G401.6 (cell line): ENCODE results near the gene GAMT.
A peak's percentile ranks its signal among the peaks of the same experiment; 100 is the strongest.
"Not testable (repeated sequence)": the region's sequence is repeated elsewhere in the genome, so short reads cannot be mapped to it uniquely, and the experiment has no call there.

ENCODE experiments used
- FAIRE-seq: peaks from 2 replicates; lab custom pipeline; 2012; peaks lifted over from hg19 to GRCh38; lab: Jason Lieb, UNC

Gene GAMT

DNA sequence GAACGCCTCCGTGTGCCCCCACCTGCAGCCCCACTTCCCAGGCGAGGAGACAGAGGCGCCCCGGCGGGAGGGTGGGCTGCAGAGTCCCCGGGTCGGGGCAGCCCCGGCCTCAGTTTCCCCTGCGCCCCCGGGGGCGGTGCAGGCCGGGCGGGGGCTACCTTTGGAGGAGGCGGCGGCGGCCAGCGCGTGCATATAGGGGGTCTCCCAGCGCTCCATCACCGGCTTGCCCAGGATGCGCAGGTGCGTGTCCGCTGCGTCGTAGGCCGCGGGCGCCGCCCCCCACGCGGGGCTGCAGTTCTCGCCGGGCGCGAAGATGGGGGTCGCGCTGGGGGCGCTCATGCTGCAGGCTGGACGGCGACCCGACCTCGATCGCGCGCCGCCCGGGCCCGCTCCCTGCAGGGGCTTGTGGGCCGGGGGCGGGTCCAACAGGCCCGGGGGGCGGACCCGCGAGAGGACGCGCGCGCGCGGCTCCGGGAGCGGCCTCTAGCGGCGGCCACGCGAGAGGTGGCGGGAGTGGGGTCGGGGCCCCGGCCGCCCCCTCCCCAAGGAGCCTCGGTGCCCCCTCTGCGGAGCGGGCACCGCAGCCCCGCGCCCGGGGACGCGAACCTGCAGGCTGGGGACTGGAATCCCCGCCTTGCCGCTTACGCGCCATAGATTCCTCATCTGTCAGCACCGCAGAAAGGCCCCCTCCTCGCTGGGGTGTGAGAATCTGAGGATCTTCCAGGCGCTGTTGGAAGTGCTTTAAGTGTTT lies at the start of gene GAMT:
GAMT (minus strand) TSS at position 405 of the 751 bp plus-strand sequence; CDS start at position 339, 66 bp downstream.
- no peak for FAIRE-seq

DNA sequence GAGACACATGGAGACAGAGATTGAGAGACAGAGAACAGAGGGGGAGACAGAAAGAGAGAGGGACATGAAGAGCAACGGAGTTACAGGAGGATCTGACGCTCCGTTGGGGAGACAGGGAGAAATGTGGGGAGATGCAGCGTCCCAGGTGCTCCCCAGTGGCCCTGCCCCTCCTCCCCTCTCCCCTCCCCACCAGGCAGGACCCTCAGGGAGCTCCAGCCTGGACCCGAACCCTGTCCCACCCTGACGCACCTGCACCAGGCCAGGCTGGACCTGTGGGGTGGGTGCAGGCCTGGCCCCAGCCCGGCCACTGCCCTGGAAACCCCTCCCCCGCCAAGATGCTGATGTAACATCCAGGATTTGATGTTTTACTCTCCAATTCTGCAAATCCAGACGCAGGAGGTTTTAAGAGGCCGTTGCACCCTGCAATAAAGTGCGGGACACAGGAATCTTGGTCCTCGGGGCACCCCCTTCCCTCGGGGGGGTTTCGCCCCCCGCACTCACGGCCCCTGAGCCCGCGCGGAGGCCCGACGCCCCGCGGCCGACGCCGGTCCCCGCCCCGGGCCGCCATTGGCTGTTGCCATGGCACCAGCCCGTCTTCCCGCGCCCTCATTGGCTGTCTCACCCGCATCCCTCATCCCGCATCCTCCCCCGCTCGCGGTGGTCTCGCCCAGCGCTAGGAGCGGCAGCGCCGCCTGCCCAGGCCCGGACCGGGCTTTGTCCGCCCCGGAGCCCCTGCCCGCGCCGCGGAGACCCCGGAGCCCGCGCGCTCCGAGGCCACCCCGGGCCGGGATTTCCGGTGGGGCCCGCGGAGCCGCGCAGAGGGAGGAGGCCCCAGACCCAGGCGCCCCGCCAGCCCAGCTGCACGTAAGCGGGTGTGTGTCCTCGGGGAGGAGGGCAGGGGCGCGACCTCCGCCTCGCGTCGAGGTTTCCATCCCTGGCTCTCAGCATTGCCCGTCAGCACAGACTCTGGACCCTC lies 48.4 kb upstream of the GAMT start, which contains the start of gene APC2:
APC2 (plus strand) TSS at position 655 of the 976 bp plus-strand sequence. CDS start 2,881 bp downstream, outside the sequence.
- no peak for FAIRE-seq

DNA sequence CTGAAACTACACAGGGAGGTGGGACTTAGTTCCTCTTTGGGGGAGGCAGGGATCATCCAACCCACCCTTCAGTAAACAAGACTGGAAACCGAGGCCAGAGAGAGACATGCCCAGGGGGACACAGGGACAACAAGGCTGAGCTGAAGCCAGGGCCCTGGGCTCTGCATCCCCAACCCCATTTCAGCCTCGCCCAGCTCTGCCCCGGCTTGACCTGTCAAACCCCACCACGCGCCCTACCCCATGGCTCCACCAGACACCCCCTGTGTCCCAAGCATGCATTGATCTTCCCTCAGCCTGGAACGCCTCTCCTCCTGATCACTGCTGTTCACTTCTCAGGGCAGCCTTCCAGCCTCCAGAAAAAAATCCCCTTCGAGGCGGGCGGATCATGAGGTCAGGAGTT lies 46.6 kb upstream of the GAMT start:
- FAIRE-seq = no peak

DNA sequence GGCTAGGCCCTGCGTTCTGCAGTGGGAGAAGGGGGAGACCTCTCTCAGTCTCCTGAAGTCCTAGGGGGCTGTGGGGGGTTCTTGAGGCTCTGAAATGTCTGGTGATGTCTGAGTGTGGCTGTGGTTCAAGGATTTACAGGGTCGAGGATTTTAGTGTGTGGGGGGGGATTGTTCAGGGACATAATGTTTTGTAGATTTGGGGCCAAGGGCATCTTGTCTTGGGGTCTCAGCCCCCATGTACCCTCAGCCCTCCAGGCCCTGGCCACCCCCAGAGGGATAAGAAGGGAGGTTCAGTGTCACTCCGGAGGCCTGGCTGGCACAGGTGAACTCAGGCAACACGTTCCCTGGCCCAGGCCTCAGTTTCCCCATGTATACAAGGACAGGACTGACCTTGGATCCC lies 46.2 kb upstream of the GAMT start:
- FAIRE-seq = no peak

DNA sequence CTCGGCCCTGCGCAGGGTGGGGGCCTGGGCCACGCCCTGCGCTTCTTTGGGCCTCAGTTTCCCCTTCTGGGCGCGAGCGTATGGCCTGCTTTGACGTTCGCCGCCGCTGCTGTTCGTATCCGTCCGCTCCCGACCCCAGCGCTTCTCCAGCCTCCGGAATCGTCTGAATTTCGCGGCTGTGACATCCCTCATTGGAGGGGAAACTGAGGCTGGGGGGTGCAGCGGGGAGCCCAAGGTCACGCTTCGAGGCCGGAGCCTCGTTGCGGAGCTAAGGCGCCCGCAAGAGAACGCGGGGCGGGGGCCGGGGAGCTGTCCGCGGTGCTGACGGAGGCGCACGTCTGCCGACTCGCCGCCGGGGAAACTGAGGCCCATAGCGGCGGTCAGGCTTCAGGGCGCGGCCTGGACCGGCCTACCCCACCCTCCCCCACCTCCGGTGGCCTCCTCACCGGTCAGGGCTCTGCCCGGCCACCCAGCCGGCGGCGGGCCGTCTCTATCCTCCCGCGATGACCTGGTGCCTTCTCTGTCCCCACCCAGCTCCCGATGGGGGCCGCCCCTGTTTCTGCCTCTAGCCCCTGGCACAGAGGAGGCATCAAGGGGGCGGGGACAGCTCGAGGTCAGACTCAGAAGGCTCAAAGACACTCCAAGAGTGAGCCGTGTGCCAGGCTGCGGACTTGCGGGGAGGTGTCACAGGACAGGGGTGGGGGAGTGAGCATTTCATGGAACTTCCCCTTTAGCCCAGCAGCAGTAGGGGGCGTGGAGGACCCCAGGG lies 45.6 kb upstream of the GAMT start:
- FAIRE-seq = no peak

DNA sequence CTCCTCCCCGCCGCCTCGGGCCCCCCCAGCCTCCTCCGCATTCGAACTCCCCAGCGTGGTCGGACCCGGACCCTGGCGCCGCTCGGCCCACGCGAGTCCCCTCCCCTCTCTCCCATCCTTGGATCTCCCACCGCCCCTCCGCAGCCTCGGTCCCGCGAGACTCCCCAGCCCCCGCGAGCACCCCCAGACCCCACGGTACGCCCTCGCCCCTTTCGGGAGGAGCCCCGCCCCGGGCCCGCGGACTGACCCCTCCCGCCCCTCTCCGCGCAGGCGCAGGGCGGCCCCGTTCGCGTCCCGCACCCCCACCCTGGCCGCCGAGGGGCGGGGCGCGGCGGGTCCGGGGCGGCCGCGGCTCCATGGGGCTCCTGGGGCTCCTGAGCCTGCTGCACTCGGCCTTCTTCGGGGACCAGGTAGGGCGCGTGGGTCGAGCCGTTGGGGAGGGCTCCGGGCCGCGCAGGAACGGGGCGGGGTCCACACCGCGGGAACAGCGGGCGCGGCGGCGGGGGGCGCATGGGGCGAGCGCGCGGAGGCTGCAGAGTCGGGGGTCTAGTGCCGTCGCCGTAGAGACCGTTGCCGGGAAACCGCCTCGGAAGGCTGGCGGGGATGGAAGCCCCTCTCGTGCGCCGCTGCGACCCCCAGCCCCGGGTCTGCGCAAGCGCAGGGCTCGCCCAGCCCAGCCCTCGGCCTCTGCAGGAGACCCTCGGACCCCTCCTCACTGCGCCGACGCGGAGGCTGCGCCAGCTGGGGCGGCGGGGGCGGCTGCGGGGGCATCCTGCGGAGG lies 44.8 kb upstream of the GAMT start:
- FAIRE-seq = no peak

DNA sequence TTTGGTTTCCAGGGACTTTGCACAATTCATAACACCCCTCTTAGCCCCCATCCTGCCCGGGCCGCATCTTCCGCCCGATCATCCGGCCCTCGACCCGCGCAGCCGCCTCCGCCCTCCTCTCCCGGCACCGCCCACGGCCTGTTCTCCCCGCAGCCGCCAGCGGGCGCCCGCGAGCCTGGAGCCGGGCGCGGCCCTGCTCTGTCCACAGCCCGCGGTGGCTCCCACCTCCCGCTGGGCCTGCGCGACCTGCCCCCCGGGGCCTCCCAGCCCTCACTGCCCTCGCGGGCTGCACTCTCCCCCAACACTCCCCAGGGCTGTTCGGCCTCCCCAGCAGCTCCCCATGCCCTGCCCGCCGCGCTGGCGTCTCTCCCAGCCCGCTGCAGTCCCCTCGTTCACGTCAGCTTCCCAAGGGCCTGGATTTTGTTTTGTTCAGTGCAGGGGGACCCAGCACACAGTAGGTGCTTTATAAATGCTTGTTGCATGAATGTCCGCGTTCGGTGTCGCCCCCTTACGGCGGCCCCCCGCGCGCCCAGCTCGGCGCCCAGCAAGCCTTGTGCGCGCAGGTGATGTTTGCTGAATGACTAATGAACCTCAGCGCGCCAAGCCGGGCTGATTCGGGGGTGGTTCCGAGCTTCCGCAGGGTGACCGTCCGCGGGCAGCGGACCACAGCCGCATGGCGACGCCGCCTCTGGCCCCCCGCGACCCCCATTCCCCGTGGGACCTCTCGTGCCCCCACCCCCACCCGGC lies 44.0 kb upstream of the GAMT start:
- no peak for FAIRE-seq

DNA sequence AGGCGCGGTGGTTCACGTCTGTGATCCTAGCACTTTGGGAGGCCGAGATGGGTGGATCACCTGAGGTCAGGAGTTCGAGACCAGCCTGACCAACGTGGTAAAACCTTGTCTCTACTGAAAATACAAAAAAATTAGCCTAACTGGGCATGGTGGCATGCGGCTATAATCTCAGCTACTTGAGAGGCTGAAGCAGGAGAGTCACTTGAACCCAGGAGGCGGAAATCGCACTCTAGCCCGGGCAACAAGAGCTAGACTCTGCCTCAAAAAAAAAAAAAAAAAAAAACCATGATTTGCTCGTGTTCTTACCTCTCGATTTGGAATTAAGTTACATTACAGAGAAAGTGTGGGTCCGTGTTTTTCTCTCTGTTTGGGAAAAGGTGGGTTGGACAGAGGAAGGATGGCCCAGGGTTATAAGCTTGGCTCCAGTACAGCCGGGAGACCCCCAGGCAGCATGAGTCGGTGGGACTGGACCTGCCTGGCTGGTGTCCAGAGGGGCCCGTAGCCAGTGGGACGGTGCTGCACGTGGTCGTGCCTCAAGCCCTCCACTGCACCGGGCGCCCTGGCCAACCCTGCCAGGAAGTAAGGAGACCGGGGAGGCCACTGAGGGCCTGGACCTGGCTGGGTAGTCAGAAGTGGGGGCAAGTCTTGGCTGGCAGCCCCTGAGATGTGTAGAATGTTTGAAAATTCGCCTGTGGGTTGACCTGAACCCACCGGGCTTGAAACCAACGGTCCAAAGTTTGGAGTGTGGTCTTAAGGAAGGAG lies 40.5 kb upstream of the GAMT start:
- no peak for FAIRE-seq

DNA sequence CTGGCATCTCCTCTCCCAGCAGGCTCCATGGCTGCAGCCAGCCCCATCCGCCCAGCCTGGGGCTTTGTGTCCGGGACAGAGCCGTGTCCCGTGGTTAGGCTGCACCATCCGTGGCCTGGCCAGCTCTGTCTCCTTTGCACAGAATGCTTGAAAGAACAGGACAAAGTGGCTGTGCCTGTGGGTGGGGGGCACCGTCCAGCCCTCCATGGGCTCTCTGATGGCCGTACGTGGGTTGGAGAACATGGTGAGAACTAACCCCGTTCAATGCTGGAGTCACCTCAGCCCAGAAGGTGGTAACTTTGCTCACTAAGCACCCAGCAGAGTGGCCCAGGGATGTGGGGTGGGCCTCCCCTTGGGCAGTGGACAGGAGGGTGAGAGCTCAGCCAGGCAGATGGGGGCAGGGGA lies 39.7 kb upstream of the GAMT start:
- FAIRE-seq = no peak

DNA sequence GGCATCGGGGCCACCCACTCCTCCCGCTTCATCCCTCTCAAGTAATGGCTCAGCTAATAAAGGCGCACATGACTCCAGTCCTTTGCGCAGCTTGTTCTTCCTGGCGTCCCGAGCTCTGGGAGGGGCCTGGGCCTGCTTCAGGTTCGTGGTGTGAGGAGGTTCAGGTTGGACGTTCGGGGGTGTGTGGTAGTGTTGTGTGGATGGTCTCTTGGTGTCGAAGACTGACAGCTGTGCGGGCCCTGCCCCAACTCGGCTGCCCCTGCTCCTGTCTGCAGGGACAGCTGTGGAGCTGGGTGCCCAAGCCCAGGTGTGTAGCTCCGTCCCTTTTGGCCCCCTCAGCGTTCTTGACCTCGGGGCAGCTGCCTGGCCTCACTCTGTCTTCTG lies 39.1 kb upstream of the GAMT start:
- no peak for FAIRE-seq

DNA sequence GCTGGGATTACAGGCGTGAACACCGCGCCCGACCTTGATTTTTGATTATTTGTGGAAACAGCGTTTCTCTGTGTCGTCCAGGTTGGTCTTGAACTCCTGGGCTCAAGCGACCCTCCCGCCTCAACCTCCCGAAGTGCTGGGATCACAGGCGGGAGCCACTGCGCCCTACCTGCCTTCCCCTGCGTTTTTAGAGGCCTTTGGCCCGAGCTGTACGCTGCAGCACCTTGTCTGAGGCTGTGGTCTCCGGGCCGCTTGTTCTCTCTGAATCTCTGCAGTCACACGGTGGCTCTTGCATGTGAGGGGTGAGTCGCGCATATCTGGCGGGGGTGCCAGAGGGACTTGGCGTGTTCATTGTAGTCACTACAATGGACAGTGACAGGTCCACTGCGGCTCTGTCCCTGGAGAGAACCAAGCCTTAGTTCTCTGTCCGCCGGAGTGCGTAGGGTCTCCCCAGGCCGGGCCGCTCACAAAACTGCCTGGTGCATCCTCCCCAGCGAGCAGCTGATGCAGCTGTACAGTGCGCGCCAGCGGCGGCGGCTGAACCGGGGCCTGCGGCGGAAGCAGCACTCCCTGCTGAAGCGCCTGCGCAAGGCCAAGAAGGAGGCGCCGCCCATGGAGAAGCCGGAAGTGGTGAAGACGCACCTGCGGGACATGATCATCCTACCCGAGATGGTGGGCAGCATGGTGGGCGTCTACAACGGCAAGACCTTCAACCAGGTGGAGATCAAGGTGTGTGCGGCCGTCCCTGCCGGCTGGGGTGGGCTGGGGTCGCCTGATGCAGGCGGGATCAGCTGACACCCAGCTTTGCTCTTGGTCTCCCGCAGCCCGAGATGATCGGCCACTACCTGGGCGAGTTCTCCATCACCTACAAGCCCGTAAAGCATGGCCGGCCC lies 38.4 kb upstream of the GAMT start:
- not testable (repeated sequence) for FAIRE-seq

DNA sequence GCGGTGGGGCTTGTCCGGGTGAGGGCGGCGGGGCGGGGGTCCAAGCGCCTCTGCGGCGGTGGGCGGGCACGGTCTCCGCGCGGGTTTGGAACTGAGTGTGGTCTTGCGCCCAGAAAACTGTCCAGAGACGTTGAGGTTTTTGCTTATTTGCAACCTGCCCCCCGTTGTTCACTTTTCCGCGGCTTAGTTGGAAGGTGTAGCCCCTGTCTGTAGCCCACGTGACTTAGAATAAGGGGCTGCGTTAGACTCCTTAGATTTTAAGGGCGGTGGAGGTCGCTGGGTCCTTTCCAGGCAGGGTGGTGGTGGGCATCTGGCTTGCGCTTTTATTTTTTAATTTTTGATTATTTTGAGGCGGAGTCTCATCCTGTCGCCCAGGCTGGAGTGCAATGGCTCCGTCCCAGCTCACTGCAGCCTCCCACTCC lies 37.6 kb upstream of the GAMT start:
- no peak for FAIRE-seq

DNA sequence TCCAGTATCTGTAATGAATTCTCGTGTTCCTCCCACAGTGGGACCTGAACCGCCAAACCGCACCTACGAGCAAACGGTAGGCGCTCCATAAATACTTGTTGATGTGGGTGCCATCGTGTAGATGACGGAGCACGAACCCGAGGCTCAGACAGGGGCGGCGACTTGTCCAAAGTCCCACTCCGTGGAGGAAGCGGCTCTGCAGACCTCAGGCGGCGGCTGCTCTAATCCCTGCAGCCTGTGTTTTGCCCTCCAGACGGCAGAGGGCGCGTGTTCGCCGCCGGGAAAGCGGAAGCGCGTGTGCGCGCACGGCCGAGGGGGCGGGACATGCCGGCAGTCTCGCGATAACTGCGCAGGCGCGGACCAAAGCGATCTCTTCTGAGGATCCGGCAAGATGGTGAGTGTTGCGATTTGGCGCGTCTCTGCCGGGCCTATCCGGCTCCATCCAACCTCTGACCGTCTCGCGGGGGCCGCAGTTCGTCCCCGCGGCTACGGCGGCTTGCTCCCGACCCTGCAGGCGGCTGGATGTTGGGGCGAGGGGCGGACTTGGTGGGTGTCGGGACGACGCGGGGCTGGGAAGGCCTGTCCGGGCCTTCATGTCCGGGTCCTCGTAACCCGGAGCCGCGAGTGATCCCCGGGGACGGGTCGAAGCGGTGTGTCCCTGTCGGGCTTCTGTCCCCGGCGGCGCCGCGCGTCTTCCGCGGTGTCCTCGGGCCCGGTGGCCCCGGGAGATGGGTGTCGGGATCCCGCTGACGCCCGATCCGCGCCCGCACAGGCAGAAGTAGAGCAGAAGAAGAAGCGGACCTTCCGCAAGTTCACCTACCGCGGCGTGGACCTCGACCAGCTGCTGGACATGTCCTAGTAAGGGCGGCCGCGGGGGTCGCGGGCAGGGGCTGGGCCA lies 36.9 kb upstream of the GAMT start, which contains the start of gene RPS15:
RPS15 (plus strand) TSS at position 362 of the 898 bp plus-strand sequence; CDS start at position 392, 30 bp downstream.
- FAIRE-seq = peak; percentile 95

DNA sequence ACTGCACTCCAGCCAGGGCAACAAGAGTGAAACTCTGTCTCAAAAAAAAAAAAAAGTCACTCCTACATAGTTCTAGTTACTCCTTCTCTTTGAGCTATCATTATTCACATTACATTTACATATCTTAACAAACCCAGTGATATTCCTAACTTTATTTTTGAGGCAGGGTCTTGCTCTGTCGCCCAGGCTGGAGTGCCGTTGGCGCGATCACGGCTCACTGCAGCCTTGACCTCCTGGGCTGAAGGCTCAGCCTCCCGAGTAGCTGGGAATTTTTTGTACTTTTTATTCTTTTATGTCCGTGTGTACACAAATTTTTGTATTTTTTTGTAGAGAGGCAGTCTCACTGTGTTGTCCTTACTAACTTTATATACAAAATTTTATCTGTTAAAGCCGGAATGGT lies 36.3 kb upstream of the GAMT start:
- no peak for FAIRE-seq

DNA sequence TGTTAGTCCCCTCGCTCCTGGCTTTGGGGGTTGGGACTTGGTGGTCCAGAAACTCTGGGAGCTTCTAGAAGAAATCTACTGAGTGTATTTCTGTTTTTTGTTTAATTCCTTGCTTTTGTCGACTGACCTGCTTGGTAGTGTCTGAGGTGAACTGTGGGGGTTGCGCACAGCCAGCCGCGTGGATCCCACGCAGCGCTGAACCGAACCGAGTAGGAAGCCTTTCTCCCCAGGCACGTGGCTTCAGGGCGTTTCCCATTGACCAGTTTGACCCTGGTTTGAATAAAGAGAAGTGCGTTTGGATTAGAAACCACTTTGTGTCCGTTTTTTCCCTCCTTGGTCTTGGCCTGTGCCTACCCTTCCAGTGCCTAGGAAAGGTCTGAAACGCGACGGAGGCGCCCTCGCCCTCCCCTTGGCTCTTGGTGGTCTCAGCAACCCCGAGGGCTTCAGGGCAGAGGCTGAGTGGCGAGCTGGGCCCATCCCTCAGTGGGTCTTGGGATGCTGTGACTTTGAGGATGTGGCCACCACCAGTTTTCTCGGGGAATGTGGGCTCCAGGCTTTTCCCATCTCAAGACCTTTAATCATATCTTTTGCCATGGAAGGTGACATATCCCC lies 34.1 kb upstream of the GAMT start:
- FAIRE-seq = no peak

DNA sequence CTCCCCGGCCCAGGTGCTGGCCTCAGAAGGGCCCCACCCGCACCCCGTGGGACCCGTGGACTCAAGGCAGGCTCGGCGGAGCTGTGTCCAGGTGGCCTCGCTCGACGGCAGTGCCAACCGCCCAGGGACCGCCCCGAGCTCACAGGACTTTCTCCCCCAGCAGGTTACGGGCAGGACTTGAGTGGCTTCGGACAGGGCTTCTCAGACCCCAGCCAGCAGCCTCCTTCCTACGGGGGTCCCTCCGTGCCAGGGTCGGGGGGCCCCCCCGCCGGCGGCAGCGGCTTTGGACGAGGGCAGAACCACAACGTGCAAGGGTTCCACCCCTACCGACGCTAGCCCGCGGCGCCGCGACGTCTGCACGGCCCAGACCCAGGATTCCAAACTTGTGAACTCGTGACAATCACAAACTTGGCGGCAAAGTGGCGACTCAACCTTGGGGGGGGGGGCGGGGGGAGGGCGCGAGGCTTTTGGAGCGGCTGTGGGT lies 33.3 kb upstream of the GAMT start:
- FAIRE-seq = no peak

DNA sequence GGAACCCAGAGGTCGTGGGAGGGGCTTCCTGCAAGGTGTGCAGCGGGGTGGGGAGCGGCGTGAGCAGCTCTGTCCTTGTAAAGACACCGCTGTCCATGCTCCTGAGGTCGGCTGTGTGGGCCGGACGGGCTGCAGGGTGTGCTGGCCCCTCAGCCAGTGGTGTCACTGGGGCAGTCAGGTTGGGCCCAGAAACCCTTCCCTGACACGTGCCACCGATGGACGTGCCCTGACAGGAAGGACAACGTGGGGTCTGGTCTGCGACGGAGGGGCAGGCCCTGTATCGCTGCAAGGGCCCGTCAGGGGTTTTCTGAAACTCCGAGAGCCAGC lies 32.7 kb upstream of the GAMT start:
- no peak for FAIRE-seq
